Esophagus muscularis mucosa (tissue), 3 donors: ENCODE data around the gene CEP164.

Experiments
- CTCF ChIP-seq, 3 experiments: fragments of 200-600 bp in 2 of 3; fragments of 450-650 bp in 1 of 3; sonication (generic) in 2 of 3; IDR thresholded peaks; one replicate each; pipeline ENCODE4 v1.5.1; 2017 to 2019; ENCODE audit warnings: antibody characterized with exemption in 3 of 3, mild to moderate bottlenecking in 2 of 3, moderate library complexity in 1 of 3
- POLR2A ChIP-seq: fragments of 450-650 bp; IDR thresholded peaks from one replicate; pipeline ENCODE4 v1.6.1; 2017; ENCODE audit warnings: antibody characterized with exemption, moderate library complexity, mild to moderate bottlenecking, low read depth
- POLR2AphosphoS5 ChIP-seq, 2 donors: sonication (generic); formaldehyde crosslinking; IDR thresholded peaks; one replicate each; pipeline ENCODE4 v1.6.1; 2017; ENCODE audit warnings: antibody characterized with exemption in 2 of 2

GRCh38 chr11:117334896-117335295 is 7.2 kb downstream of the CEP164 start:
- TF ChIP-seq CTCF (IDR thresholded peaks at IDR 0.05): no peak
- TF ChIP-seq POLR2A: no peak
- no peak for TF ChIP-seq POLR2AphosphoS5 (IDR thresholded peaks at IDR 0.05)
